GM12865 (cell line): ENCODE results near the gene ACOX3.

Source experiments
- DNase-seq: peaks from one replicate; pipeline ENCODE4 v3.0.0; 2010; ENCODE audit warnings: low read depth
- H3K4me3 ChIP-seq: 2 replicates; pipeline ENCODE4 v1.5.1; 2011; ENCODE audit warnings: mild to moderate bottlenecking, low read depth, low read length, control low read depth
- CTCF ChIP-seq: IDR thresholded peaks from 2 replicates; pipeline ENCODE4 v1.5.1; 2011; ENCODE audit warnings: low read length, control low read depth, low read depth, inconsistent platforms; ENCODE audit not compliant: insufficient read depth; ENCODE audit errors: missing control alignments

Gene ACOX3

GRCh38 chr4:8369426-8370105 lies 71.0 kb downstream of the ACOX3 start:
- TF ChIP-seq CTCF, result no peak
- H3K4me3 ChIP-seq, result no peak overlapping the region
- DNase-seq, result no peak

- no peak for TF ChIP-seq CTCF
- H3K4me3 ChIP-seq, result no peak overlapping the region
- DNase-seq, result no peak
Observed at GRCh38 chr4:8368998-8369397, 71.5 kb downstream of the ACOX3 start.

GRCh38 chr4:8368061-8368481 lies 72.5 kb downstream of the ACOX3 start:
- no peak overlapping the region for H3K4me3 ChIP-seq
- no peak for TF ChIP-seq CTCF
- DNase-seq, result no peak

GRCh38 chr4:8366601-8367000 lies 73.9 kb downstream of the ACOX3 start:
- no peak overlapping the region for H3K4me3 ChIP-seq
- no peak for TF ChIP-seq CTCF
- no peak for DNase-seq

- TF ChIP-seq CTCF, result no peak
- no peak for DNase-seq
- no peak overlapping the region for H3K4me3 ChIP-seq
Observed at GRCh38 chr4:8365951-8366350, 74.6 kb downstream of the ACOX3 start.

- DNase-seq, result no peak
- TF ChIP-seq CTCF, result no peak
- no peak overlapping the region for H3K4me3 ChIP-seq
Observed at GRCh38 chr4:8365353-8365752, 75.2 kb downstream of the ACOX3 start.

- TF ChIP-seq CTCF, result no peak
- no peak for DNase-seq
- H3K4me3 ChIP-seq, result no peak overlapping the region
Observed at GRCh38 chr4:8364848-8365350, 75.6 kb downstream of the ACOX3 start.
